Tongue (tissue), 3 donors: Measurements from ENCODE around the gene G3BP2. TPM values are rescaled to one million over a fixed set of nuclear protein-coding genes. Genes with fewer than 3 reads are reported as not detected.

Experiments
- DNase-seq: peaks from one replicate; pipeline ENCODE4 v3.0.0-alpha.2; 2015
- small RNA-seq: library from RNA; depleted of rRNA; stranded (forward); fragments of <200 nt; gene quantifications from one replicate; pipeline ENCODE3, GENCODE V24; 2014; ENCODE audit warnings: low replicate concordance
- total RNA-seq: library from RNA; depleted of rRNA; stranded (reverse); fragments of >200 nt; gene quantifications from one replicate; pipeline ENCODE4 v1.2.3, GENCODE V29; 2014

The G3BP2 gene
- total RNA-seq, 1 donor from 2014 or later, result 338 TPM

DNA sequence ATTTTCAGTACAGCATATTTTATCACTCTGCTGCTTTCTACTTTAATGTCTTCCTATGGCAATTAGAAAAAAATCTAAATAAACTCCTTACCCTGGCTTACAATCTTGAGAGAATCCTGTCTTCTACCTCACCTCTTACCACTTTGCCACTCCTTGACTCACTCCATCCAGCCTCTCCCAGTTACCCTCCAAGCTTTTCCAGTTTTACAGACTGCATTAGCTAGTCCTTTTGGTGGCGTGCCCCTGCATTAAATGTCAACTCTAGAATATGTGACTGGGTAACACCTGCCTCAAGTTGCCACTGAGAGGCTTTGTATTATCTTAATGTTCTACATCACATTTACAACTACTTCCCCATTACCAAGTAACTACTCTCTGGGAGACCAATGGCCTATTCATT is 35.4 kb downstream of the G3BP2 start:
- DNase-seq, result no peak

DNA sequence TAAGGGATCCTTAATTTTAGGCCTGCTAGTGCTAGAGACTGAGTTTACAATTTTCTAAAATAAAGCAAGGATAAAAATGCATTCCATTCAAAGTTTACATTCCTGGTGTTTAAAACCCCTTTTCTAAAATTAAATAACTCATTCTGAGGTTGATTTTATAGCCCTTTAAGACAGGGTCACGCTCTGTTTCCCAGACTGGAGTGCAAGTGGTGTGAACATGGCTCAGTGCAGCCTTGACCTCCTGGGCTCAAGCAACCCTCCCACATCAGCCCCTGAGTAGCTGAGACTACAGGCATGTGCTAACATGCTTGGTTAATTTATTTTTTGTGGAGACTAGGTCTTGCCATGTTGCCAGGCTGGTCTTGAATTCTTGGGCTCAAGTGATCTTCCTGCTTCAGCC is 36.0 kb downstream of the G3BP2 start:
- no peak for DNase-seq

DNA sequence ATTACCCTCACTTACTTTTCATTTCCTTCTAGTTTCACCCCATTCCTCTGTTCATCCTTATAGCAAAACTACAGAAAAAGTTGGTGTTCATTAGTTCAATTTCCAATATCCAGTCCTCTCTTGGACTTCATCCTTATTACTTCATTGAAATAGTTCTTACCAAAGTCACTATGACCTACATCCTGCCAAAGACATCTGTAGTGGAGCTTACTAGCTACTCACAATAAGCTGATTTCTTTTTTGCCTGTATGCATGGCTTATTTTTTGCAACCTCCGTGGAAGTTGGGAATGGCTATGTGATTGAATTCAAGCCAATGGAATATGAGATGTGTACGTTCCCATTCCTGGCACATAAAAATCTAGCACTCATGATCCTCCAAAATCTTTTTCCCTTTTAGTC is 38.3 kb downstream of the G3BP2 start:
- DNase-seq, result no peak

DNA sequence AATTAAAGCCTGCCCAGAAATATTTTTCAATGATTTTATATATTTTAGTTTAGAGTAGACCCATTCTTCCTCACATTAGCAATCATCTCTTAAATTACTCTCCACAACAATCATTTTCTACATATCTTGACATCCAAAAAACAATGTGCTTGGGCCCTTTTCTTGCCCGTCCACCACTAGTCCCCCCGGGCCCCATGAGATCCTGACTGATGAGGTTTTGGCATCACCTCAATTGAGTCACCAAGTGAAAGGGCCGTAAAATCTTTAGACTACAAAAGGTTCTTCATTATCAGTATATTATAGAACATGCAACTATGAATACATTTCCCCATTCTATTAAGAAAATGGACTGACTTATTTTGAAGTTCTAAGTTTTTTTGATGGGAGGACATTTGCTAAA is 38.9 kb downstream of the G3BP2 start:
- DNase-seq, result no peak

DNA sequence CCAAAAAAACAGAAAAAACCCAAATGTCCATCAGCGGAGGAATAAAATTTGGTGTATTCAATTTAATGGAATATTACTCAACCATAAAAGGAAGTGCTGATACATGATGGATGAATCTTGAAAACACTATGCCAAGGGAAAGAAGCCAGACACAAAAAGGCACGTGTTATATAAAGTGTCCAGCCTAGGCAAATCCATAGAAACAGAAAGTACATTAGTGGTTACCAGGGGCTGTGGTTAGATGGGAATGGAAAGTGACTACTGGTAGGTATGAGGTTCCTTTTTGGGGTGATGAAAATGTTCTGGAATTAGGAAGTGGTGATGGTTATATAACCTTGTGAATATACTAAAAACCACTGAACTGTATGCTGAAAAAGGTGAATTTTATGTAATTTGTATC is 39.4 kb downstream of the G3BP2 start:
- DNase-seq, result no peak

DNA sequence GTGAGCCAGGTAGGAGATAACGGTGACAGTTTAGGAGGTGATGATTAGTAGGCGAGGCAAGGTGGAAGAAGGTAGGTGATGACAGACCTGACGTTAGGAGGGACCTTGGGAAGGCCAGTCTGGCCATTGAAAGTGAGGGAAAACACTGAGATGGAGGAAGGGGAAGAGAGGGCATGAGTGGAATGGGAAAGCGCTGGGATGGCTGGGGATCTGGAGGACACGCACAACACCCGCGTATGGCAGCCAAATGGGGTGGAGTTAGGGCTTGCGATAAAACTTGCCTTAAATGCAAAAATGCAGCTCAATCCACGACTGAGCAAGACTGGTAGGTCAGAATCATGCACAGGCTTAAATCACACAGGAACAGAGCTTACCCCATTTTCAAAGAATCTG is 42.3 kb downstream of the G3BP2 start:
- DNase-seq, result no peak

DNA sequence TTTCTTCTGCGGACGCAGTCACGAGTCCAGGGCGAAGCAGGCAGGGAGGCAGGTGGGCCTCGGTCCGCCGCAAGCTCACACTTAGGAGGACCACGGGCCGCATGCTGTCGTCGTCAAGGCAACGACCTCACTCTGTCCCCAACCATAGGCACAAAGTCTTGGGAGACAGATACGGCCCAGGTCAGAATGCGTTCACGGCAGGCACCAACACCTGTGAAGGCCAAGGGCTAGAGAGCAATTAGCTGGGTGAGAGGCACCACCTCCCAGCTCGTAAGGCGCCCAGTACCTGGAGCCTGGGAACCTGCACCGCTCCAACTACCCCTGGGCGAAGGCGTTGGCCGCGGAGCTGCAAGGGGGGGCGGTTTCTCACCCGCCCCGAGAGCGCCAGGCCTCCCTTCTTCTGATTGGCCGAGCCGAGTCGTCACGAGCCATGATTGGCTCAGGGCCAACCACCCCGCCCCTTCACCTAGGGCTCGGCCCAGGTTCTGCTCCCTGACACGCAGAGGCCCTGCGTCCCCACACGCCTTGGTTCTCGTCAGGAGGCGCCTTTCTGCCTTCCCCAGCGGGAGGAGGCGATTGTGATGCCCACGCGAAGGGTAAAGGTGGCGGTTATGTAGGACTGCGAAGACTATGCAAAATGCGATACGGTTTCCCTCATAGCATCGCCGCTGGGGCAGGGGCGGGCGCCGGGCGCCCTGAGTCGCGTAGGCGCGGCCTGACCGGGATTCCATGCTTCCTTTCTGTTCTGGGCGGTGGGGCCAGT is 42.9 kb downstream of the G3BP2 start, which contains the start of gene CDKL2:
CDKL2 (minus strand) TSS at position 355 of the 763 bp plus-strand sequence. CDS start 4,540 bp downstream, outside the sequence.
- DNase-seq, result peak; percentile 86

DNA sequence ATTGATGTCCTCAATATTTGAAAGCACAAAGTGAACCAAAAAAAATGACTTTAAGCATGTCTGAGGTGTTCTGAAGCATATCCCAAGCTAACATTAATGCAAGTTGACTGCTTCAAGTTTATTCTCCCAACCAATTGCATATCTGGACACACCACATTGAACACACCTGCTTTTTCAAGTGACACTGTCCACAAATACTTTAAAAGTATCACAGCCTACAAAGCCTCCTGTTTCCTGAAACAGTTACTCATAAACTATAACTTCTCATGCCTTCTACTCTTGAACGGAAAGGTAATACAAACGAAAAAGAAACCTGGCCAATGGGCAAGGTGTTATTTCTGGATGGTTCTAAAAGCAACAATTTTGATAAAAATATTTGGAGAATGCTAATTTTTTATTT is 44.0 kb downstream of the G3BP2 start:
- no peak for DNase-seq

DNA sequence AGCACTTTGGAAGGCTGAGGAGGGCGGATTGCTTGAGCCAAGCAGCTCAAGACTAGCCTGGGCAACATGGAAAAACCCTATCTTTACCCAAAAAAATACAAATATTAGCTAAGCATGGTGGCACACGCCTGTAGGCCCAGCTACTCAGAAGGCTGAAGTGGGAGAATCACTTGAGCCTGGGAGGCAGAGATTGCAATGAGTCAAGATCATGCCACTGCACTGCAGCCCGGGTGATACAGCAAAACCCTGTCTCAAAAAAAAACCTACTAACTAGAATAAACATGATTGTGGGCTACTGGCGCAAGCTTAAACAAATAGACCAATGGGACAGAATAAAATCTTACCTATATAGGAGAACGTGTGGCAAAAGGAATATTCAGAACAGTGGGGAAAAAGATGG is 50.2 kb downstream of the G3BP2 start:
- DNase-seq, result no peak

DNA sequence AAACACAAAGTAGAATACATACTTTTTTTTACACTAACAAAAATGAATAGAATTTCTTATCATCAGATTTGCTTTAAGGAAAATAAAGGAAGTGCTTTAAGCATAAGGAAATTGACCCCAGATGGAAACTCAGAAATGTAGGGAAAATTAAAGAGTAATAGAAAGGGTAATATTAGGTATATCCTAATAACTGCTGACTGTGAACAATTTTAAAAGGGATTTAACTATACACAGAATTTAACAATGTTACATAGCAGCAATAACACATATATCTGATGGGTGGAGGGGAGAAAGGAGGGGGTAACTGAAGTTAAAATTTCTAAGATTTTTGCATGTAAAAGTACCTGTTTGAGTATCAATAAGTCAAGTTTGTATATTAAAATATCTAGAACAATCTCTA is 51.5 kb downstream of the G3BP2 start:
- DNase-seq, result no peak

DNA sequence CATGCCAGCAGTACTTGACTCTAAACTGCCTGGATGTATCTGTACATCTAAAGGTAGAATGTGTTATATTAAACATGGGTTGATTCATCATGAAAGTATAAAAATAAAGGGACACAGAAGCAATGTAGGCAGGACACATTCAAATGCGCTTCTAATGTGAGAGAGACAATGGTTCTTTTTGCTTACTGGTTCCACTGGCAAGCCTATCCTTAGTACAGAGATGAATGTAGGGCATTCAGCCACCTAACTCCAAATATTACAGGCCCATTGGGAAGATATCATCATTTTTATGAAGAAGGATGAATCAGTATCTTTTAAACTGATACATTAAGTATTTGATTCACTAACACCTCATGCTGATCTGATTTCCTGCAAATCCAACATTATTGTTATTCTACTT is 60.9 kb downstream of the G3BP2 start:
- no peak for DNase-seq

DNA sequence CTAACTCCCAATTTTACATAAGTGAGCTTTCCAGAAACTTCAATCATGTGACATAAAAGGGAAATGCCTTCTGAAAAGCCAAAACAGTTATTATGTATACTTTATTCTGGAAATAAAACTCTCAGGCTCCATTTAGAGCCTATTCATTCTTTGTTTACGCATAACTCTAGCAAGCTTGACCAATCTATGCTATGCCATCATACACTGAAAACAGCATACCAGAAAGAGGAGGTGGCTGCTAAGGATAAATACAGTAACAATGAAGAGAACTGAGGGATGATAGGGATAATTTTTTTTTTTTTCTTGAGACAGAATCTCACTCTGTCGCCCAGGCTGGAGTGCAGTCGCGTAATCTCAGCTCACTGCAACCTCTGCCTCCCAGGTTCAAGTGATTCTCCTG is 67.3 kb downstream of the G3BP2 start:
- no peak for DNase-seq

DNA sequence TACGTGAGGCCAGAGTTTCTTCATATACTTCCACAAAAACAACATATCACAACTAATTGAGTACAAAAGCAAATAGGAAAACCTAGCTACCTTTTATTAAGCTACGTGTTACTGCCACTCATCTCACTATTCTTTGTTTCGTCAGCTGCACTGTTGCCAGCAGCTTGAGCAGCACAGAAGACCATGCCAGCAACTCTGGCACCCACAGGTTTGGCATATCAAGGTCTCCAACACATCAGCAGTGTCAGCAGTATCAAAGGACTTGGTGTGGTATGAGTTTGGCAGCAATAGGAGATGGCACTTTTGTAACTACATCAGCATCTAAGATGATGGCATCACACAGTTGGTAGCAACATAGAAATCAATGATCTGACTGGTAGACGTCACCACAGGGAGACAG is 73.6 kb downstream of the G3BP2 start:
- no peak for DNase-seq

DNA sequence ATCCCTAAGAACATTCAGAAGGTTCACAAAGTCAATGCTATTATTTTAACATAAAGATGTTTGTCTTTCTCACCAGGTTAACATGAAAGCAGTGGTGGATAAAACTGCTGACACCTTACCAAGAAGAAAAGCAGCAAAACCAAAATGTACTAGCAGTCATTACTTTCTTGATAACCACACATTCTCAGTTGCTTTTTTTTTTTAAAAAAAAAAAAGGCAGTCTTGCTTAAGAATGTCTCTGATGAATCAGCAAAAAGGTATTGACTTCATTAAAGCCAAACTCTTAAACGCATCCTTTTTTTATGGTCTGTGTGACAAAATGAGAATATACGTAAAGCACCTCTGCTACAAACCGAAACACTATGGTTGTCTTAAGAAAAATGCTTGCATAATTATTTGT is 74.8 kb downstream of the G3BP2 start:
- no peak for DNase-seq

DNA sequence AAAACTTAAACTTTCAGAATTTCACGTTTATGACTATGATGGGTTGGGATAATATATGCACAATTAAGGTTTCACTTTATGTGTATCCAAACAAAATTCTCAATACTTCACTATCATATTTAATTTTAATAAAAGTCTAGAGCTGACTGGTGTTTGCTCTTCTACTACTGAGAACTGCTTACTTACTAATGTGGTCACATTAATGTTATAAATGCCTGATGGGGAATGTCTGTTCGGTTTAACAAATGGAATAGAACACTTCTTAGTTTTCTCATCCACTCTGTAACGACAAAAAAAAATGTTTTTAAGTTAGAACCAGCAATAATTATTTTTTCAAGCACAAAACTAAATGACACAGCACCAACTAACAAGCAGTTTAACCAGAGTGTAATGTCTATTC is 77.2 kb downstream of the G3BP2 start:
- DNase-seq, result no peak

DNA sequence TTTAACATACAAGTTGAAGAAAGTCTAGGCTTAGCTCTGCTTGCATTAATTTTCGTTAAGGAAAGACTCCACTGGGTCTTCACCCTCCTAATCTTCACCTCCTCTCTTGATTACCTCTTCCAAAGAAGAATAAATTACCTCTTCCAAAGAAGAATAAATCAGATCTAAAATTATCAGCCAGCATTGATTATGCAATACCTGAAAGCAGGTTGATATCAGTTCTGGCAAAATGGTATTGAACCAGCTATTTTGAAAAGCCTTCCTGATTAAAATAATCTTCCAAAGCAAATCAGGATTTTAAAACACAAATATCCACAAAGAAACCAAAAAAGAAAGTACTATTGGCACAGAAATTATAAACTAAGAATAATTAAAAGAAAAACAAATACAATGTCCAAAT is 79.8 kb downstream of the G3BP2 start:
- no peak for DNase-seq

Small RNA genes lying within 50 kb of the gene (small RNA-seq; reads per million reads assigned to genes)
- not detected for gene RF00019

Other genes with a start within 250 kb of the G3BP2 start
- 43.1 TPM for gene RCHY1, start 159.0 kb downstream of the G3BP2 start, total RNA-seq
- 16.3 TPM for gene THAP6, start 158.9 kb downstream of the G3BP2 start, total RNA-seq
- gene ODAPH, start 117.3 kb downstream of the G3BP2 start, total RNA-seq, result not detected
- gene CDKL2, start 42.9 kb downstream of the G3BP2 start, total RNA-seq, result 1.1 TPM
- 216 TPM for gene USO1, start 51.2 kb upstream of the G3BP2 start, total RNA-seq
- gene PPEF2, start 229.0 kb upstream of the G3BP2 start, total RNA-seq, result 0.10 TPM